NCI-H510A treated with DMSO at 0.1 percent for 48 hours (cell line): ENCODE measurements around the gene WDFY1.
A peak's percentile ranks its signal among the peaks of the same experiment; 100 is the strongest.

Experiments used
- DNase-seq: peaks from one replicate; lab custom pipeline; 2025; lab: John Stamatoyannopoulos, UW

WDFY1 gene, protein sequence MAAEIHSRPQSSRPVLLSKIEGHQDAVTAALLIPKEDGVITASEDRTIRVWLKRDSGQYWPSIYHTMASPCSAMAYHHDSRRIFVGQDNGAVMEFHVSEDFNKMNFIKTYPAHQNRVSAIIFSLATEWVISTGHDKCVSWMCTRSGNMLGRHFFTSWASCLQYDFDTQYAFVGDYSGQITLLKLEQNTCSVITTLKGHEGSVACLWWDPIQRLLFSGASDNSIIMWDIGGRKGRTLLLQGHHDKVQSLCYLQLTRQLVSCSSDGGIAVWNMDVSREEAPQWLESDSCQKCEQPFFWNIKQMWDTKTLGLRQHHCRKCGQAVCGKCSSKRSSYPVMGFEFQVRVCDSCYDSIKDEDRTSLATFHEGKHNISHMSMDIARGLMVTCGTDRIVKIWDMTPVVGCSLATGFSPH

DNA sequence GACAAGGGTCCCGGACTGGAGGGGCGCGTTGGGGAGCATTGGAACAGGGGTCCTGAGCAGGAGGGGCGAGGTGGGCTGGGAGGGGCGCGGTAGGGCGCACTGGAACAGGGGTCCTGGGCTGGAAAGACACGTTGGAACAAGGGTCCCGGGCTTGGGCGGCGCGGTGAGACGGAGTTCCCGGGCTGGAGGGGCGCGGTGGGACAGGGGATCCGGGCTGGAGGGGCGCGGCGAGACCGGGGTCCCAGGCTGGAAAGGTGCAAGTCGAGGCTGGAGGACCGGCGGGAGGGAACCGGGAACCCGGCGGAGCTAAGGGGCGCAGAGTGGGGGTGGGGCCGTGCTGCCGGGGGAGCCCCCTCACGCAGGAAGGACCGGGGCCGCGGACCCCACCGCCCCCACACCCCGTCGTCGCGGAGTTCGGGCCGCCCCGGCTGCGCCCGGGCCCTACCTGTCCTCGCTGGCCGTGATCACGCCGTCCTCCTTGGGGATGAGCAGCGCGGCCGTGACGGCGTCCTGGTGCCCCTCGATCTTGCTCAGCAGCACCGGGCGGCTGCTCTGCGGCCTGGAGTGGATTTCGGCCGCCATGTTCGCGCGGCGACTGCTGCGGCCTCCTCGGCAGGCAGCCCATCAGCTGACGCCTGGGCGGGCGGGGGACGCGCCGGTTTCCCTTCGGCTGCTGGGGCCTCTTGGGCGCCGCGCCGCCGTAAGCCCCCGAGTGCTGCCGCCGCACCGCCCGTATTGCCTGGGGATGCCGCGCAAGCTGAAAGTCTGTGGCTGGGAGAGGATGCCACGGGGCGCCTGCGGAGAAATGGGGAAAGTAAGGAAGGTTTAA is at the start of gene WDFY1:
Gene WDFY1, minus strand, starts transcription at position 633 of the 829 bp plus-strand sequence. Its CDS starts 51 bp downstream, at position 582.
- DNase-seq: peak; percentile 46

DNA sequence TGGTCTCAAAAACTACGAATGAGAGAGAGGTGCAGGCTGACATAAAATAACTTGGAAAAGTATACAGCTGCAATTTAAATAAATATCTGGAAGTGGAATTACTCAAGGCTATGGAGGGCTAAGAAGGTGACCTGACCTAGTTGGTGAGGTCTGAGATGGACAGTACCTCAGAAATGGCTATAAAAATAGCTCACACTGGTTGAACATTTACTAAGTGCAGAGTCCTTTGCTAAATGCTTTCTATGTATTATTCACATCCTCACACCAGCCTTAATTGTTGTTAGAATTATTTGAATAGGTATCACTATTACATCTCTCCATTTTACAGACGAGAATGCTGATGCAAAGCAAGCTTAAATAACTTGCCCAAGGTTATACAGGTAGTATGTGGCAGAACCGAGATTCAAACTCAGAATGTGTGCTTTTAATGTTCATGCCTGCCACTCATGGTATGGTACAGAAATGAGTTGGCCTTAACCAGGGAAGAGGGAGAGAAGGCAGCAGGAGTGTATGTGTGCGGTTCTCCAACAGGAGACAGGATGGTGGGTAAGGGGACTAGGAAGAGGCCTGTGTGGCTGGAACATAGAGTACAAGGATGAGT is 49.5 kb upstream of the WDFY1 start:
- no peak for DNase-seq

DNA sequence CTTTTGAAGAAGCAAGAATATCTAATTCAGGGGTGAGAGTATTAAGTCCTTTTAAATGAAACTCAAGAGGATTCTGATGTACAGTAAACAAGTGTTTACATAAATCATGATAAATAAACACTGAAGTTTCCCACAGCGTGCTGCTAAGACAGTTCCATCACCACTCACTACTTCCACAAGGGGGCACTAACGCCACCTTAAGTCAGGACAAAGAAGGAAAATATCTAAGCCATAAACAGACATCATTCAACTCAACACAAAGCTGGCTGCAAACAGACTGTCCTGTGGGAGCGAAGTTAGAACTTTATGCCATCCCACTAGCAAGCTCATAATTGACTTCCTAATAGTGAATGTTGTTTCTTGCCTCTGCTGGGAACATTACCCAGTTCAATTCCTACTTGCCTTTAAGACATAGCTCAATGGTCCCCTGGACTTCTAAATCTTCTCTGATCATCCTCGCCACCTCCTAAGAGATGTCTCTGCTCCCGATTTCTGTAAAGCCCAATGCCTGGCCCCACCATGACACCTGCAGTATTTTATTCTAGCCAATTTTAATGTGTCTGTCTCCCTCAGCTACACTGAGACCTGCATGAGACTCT is 48.6 kb upstream of the WDFY1 start:
- DNase-seq: peak; percentile 48

DNA sequence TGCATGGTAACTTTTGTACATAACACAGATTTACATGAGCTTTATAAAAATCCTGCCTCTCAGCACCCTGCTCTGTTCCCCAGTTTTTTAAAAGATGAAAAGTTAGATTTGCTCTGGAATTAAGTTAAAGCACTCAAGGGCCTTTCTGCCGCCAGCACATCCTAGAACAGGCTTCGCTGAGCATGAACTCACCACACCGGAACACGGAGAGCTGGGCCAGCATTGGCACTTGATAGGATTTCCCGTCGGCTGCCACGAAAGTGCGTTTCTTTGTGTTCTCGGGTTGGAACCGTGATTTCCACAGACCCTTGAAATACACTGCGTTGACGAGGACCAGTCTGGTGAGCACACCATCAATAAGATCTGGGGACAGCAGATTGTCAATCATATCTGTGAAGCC is 46.5 kb upstream of the WDFY1 start:
- DNase-seq: no peak

DNA sequence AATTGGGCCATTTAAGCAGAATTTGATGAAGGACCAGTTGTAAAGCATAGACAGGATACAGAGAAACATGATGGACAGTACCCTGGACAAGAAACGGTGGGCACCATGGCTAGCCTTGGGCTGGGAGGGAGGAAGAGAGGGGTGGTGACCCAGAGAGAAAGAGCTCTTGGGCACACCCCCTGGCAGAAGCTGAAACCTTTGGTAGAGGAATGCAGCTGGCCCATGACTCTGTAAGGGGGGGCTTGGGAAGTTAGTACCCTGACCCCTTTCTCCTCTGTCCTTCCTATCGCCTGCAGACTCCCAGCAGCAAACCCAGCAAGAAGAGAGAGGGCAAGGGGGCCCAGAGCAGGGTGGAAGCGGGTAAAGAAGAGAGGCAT is 44.7 kb upstream of the WDFY1 start:
- no peak for DNase-seq

DNA sequence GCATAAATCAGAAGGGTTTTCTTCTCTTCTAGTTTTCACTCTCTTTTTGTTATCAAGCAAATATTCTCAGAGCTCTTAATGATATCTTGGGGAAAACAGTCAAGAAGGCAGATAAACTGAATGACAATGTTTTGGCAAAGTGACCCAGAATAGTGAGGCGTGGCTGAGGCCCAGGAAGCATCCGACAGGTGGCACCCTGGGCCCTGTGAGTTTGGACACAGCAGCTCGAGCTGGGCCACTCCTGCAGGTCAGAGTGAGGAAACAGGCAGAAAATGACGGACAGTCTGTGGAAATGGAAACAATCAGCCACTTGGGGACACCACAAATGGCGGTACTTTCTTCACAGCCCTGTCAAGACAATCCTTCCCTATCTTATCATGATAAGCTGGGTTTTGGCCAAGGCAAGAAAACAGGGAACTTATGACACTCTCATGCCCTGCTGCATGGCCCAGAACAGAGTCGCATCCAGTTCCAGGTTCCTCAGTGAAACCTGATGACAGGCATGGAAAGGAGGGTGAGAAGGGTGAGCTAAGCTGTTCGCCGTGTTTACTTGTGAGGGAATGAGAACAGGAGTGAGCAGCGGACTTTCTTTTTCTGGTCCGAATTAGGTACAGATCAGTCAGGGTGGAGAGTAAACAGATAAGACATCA is 44.2 kb upstream of the WDFY1 start:
- DNase-seq: no peak

DNA sequence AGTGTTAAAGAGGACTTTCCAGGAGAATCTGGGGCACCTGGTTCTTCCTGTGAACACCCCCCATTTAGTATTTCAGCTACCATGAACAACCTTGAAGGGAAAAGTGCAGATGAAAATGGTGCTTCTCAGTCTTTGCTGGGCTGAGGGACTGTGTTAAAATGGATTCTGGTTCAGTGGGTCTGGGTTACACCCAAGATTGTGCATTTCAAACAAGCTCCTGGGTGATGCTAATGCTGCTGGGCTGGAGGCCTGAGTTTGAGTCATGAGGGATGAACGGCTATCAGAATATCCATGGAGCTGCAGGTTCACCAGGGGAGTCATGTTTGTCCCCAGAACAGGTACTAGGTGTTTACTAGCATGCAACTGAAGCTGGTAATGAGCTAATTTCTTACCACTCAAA is 36.1 kb upstream of the WDFY1 start:
- DNase-seq: no peak

DNA sequence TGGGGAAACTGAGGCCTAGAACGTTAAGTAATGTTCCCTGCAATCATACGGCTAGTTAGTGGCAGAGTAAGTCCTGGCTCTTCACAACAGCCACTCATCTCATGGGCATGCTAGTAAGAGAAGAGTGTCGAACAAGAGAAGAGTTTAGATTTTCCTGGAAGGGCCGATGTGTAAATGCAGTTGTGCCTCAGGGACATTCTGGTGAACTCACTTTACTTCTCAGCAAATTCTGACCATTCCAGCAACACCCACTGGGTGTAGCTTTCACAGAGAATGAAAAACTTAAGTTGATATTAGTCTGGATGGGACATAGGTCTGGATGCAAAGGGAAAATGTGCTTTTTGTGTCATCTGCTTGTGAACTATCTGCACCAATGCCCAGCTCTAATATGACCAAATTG is 35.7 kb upstream of the WDFY1 start:
- DNase-seq: no peak

DNA sequence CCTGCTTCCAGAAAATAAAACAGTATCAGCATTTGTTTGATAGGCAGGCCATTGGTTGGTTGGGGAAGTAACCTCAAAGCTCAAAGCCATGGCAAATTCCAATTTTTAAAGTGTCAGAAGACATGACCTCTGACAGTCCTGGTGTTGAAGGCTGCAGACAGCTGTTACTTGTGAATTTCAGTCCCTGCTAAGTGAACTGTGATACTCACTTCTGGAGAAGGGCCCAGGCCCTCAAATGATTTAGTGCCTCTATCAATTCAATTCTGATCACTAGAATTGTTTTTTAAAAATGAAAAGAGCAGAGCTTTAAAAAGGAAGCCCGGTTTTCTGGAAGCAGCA is 35.2 kb upstream of the WDFY1 start:
- no peak for DNase-seq

DNA sequence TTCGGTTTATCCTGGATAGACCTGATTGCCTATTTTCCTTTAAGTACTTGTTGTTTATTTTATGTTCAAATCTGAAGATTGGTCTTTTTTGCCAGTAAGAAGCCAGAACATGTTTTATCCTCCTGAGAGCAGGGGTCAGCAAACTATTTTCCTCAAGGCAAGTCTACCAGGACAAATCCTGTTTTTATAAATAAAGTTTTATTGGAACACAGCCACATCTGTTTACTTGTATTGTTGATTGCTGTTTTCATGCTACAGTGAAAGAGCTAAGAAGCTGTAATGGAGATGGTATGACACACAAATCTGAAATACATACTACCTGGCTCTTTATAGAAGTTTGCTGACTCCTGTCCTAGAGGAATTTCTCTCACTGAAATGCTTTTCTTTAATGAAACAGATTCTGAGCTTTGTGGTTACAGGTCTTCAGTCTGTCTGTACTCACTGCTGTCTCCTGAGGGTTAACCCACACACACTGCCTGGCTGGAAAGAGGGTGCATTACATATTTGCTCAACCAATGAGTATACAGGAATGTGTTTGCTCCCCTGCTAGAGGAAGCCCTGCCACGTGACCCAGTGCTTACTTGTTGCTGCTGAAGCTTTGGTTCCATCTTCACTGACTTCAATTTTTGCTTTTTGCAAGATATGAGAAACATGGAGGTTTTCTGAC is 34.7 kb upstream of the WDFY1 start:
- no peak for DNase-seq

DNA sequence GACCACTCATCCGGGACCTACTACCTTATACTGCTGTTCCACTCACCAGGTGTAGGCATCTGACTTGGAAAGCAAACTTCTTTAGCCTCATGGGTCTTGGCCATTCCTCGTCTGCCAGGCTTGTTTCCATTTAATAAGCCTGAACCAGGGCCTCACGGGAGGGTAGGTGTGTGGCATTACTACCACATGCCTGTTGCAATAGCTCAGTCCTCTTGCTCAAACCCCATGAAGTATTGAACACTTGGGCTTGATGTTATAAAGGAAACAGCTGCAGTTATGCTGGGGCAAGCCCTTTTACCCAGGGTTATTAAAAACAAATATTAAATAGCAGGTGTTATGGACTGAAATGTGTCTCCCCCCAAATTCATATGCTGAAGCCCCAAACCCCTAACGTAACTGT is 33.3 kb upstream of the WDFY1 start:
- DNase-seq: no peak

DNA sequence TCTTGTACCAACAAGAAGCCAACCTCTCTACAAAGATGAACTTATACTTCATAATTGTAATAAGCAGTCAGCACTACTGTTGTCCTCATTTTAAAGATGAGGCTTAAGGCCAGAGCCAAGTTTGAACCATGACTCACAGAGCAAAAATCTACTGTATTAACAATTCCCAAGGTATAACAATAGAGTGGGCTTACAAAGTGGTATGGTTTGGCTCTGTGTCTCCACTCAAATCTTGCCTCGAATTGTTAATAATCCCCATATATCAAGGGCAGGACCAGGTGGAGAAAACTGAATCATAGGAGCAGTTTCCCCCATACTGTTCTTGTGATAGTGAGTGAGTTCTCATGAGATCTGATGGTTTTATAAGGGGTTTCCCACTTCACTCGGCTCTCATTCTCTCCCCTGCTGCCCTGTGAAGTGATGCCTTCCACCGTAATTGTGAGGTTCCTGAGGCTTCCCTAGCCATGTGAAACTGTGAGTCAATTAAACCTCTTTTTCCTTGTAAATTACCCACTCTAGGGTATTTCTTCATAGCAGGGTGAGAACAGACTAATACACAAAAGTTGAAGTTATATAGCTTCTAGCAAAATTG is 31.6 kb upstream of the WDFY1 start:
- DNase-seq: no peak

DNA sequence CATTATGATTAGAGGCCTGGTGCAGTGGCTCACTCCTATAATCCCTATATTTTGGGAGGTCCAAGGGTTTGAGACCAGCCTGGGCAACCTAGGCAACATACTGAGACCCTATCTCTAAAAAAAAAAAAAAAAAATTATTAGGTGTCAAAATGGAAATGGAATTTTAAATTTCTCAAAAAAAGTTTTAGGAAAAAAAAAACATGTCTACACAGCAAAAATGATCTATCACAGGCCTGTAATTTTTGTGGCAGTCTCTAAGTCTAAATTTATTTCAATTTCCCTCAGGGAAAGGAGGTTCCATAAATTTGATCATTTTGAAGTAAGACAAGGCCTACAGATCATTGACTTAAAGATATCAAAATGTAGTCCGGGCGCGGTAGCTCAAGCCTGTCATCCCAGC is 28.5 kb upstream of the WDFY1 start:
- no peak for DNase-seq

DNA sequence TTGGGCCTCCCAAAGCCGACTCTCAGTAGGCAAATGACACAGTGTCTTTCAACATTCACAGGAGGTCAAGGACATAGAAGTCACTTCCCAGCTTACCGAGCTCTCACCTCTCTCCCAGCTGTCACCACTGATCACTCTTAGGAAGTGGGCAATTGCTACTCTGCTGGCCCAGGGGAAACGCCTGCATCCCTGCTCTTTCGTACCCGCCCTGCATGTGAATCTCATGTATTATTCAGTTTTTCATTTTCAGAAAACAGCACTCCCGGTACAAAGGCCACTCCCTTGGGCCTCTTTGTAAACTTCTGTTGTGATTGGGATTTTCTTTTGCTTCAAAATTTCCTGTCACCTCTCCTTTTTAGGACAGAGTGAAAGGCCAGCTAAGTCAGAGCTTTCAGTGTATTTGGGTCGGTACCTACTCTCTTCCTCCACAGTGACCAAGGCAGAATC is 27.5 kb upstream of the WDFY1 start:
- DNase-seq: no peak

DNA sequence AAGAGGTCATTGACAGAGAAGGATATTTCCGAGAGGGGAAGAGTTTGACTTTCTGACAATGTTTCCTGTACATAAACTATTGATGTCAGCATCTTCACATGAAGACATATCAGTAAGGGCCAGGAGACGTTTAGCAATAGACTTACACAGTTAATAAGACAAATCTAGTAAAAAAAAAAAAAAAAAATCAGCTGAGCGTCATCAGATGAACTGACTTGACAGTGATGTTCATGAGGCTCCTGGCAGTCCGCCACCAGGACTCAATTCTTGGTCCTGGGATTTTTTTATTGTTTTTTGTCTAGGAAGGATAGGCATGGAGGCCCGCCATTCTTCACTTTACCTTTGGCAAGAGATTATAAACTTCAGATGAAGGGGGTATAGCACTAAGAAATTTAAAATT is 26.6 kb upstream of the WDFY1 start:
- DNase-seq: no peak

DNA sequence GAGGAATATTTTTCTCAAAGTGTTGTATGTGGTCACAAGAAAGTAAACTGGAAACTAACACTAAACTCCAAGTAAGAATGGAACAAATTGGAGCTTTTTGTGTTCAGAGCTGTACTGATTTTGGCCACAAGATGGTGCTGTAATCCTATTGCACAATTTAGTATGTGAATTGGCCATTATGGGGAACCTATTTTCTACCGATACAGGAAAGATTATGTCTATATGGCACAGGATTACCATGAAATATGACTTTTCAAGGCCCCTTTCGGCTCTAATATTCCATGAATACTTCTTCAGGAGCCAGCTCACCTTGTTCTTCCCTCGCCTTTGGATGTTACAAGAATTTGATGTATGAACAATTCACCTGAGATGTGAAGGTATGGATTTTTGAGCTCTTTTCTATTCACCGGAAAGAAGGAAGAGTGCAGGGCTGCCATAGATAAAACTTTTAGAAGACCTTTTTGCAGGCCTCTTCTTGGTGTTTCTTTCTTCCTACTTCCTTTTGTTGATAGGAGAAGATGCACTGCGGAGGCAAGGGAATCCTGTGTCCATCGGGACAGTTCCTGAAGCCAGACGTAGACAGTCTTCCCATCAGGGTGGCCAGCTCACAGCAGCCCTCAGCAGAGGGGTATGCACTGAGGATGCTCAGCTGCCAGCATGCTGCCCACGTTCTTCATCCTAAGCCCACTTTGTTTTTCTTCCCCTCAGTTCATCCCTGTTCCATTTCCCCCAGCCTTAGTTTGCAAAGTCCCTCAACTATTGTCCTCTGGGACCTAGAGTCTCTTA is 25.4 kb upstream of the WDFY1 start:
- peak; percentile 65 for DNase-seq

DNA sequence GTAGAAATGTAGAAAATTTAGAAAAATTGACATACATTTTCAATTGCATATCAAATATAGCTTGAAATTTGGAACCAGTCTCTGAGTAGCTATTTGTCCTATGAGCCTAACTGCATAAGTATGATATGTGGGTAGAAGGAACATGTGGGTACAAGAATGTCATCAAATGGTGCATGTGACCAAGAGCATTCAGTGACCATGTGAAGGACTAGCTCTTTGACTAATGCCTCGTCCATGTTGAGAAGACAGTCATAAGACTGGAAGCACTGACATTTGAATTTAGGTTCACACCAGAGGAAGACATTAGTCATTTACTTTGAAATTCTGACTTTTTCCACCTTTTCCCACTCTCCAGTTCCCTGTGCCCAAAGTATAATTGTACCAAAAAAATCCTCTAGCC is 24.7 kb upstream of the WDFY1 start:
- no peak for DNase-seq

DNA sequence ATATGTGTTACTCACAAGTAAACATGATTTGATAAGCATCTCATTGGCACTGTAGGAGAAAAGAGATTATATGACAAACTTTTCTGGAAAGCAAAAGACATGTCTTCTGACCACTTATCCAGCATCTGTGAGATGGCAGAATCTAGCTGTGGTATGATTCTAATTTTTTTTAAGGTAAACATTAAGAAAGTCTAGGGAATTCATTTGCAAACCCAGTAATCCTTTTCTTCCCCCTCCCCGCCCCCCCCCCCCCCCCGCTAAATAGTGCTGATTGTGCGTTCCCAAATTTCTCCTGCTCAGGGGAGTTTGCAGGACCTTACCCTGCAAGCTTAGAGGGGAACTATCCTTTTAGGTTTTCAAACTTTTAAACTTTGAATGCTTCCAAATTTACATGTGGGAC is 24.2 kb upstream of the WDFY1 start:
- no peak for DNase-seq

DNA sequence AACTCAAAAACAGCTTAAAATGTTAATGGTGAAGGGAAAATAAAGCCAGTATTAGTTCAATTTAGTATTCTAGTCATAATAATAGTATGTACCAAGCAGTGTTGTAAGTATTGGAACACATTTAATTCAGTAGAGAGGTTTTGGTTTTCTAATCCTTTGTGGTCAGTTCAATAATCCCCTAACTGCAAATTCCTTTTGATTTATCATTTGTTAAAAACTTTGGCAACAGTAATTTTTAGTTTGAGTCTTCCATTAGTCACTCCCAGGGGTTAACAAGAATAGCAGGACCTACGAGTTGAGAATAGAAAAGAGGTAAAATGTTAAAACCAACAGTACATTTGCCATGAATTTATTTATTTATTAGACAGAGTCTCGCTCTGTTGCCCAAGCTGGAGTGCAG is 22.8 kb upstream of the WDFY1 start:
- DNase-seq: no peak

DNA sequence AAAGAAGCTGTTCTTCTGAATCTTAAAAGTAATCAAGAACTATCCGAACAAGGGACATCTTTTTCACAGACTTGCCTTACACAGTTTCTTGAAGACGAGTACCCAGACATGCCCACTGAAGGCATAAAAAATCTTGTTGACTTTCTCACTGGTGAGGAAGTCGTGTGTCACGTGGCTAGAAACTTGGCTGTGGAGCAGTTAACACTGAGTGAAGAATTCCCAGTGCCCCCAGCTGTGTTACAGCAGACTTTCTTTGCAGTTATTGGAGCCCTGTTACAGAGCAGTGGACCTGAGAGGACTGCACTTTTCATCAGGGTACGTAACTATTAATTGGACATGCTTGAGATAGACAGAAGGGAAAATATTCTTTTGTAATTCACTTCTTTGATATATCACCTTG is 14.6 kb upstream of the WDFY1 start:
- DNase-seq: no peak
